ENCODE measurements around the gene GPR68.

DNA sequence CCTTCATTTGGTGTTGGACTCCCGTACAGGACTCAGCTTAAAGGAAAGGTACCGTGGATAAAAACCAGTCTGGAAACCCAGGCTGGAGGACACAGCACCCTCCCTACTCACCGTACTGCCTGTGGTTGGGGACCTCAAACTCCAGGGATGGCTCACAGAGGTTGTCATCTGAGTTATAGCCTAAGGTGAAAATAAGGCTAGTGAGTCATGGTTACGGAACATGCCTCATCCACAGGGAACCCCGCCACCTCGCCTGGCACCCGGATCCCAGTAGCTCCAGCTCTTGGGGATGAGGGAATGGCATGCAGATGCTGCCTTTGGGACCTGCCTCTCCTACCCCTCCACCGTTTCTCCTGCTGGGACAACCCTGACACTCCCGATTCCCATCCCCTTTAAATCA, 36.8 kb upstream of the GPR68 start:
- no peak for TF ChIP-seq POLR2A (IDR thresholded peaks at IDR 0.05)
- TF ChIP-seq, protein P1, sequence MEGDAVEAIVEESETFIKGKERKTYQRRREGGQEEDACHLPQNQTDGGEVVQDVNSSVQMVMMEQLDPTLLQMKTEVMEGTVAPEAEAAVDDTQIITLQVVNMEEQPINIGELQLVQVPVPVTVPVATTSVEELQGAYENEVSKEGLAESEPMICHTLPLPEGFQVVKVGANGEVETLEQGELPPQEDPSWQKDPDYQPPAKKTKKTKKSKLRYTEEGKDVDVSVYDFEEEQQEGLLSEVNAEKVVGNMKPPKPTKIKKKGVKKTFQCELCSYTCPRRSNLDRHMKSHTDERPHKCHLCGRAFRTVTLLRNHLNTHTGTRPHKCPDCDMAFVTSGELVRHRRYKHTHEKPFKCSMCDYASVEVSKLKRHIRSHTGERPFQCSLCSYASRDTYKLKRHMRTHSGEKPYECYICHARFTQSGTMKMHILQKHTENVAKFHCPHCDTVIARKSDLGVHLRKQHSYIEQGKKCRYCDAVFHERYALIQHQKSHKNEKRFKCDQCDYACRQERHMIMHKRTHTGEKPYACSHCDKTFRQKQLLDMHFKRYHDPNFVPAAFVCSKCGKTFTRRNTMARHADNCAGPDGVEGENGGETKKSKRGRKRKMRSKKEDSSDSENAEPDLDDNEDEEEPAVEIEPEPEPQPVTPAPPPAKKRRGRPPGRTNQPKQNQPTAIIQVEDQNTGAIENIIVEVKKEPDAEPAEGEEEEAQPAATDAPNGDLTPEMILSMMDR (IDR thresholded peaks at IDR 0.05), result no peak
